HL-60 (cell line): ENCODE data around the gene RPP21.

Experiments
- CTCF ChIP-seq: IDR thresholded peaks from one replicate; pipeline ENCODE4 v1.5.1; 2011; ENCODE audit warnings: low read length, control low read depth, inconsistent platforms; ENCODE audit not compliant: insufficient read depth
- POLR2AphosphoS5 ChIP-seq: IDR thresholded peaks from 2 replicates; pipeline ENCODE4 v1.6.1; 2012; ENCODE audit warnings: low read depth

GRCh38 chr6:30380464-30380863, 35.5 kb downstream of the RPP21 start:
- TF ChIP-seq CTCF, result no peak
- TF ChIP-seq POLR2AphosphoS5, result no peak
